ENCODE data around the gene HCRTR1.
A peak's percentile ranks its signal among the peaks of the same experiment; 100 is the strongest.

- TF ChIP-seq CTCF (IDR thresholded peaks at IDR 0.05) (no peak), POLR2A (IDR thresholded peaks at IDR 0.05) (peak in 1 of 2 donors; percentile 41)
These were observed 41.3 kb upstream of the HCRTR1 start, which contains the start of gene TINAGL1 for GRCh38 chr1:31576201-31576669.

All from tibial nerve (tissue), 3 donors.